ENCODE measurements around the gene TMEM132A.
A peak's percentile ranks its signal among the peaks of the same experiment; 100 is the strongest.
"Not testable (repeated sequence)": the region's sequence is repeated elsewhere in the genome, so short reads cannot be mapped to it uniquely, and the experiment has no call there.

The TMEM132A gene

DNA sequence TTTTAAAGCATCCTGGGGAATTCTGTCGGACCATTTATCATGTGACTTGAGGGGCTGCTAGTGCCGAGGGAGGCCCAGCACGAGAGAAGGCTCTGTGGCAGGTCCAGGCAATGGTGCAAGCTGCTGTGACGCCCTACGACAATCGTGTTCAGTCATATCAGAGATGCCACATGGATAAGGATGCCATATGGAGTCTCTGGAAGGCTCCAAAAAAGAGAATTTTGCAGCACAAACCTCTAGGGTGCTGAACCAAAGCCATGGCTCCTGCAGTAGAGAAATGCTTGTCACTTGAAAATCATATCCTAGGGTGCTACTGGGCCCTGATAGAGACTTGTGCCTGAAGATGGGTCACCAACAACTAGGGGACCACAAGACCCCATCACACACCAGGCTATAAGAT, 40.5 kb downstream of the TMEM132A start:
- H3K27me3 ChIP-seq (ENCODE audit: control insufficient read depth, insufficient read depth, low read length): no peaks in the 10 kb centered on the region
- no peak overlapping the region for H3K9ac ChIP-seq (ENCODE audit: low read length)
- H3K4me1 ChIP-seq (ENCODE audit: control insufficient read depth, insufficient read depth, low read length): no peaks in the 10 kb centered on the region
- no peaks in the 10 kb centered on the region for H3K36me3 ChIP-seq (ENCODE audit: control insufficient read depth, insufficient read depth, low read length)
- no peaks in the 10 kb centered on the region for H3K9me3 ChIP-seq (ENCODE audit: control insufficient read depth, low read length)
- no peak overlapping the region for H3K4me3 ChIP-seq (ENCODE audit: low read length)

GRCh38 chr11:60966890-60967289, 42.6 kb downstream of the TMEM132A start:
- H3K4me3 ChIP-seq (ENCODE audit: low read length): no peak overlapping the region
- H3K36me3 ChIP-seq (ENCODE audit: control insufficient read depth, insufficient read depth, low read length): no peaks in the 10 kb centered on the region
- H3K4me1 ChIP-seq (ENCODE audit: control insufficient read depth, insufficient read depth, low read length): peaks cover 8% of the 10 kb centered on the region
- no peak overlapping the region for H3K9ac ChIP-seq (ENCODE audit: low read length)
- H3K9me3 ChIP-seq (ENCODE audit: control insufficient read depth, low read length): no peaks in the 10 kb centered on the region
- no peaks in the 10 kb centered on the region for H3K27me3 ChIP-seq (ENCODE audit: control insufficient read depth, insufficient read depth, low read length)

DNA sequence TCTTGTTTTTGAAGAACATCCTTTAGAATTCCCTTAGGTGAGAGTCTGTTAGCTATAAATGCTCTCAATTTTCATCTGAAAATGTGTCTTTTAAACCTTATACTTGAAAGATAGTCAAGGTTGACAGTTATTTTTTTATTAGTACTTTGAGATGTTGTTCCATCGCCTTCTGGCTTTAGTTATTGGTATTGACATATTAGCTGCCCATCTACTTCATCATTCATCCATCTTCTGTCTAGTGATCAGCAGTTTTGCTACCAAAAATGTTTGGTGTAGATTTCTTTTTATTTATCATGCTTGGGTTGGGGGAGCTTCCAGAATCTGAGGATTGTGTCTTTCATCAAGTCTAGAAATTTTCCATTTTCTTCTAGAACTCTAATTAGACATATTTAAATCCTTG, 44.0 kb downstream of the TMEM132A start:
- no peaks in the 10 kb centered on the region for H3K27me3 ChIP-seq (ENCODE audit: control insufficient read depth, insufficient read depth, low read length)
- peaks cover 8% of the 10 kb centered on the region for H3K4me1 ChIP-seq (ENCODE audit: control insufficient read depth, insufficient read depth, low read length)
- no peak overlapping the region for H3K4me3 ChIP-seq (ENCODE audit: low read length)
- H3K36me3 ChIP-seq (ENCODE audit: control insufficient read depth, insufficient read depth, low read length): no peaks in the 10 kb centered on the region
- H3K9me3 ChIP-seq (ENCODE audit: control insufficient read depth, low read length): no peaks in the 10 kb centered on the region
- H3K9ac ChIP-seq (ENCODE audit: low read length): no peak overlapping the region

- H3K27me3 ChIP-seq (ENCODE audit: control insufficient read depth, insufficient read depth, low read length): no peaks in the 10 kb centered on the region
- H3K9ac ChIP-seq (ENCODE audit: low read length): no peak overlapping the region
- no peak overlapping the region for H3K4me3 ChIP-seq (ENCODE audit: low read length)
- H3K9me3 ChIP-seq (ENCODE audit: control insufficient read depth, low read length): no peaks in the 10 kb centered on the region
- H3K36me3 ChIP-seq (ENCODE audit: control insufficient read depth, insufficient read depth, low read length): no peaks in the 10 kb centered on the region
- H3K4me1 ChIP-seq (ENCODE audit: control insufficient read depth, insufficient read depth, low read length): peaks cover 8% of the 10 kb centered on the region
Measured at GRCh38 chr11:60970369-60970774, 46.1 kb downstream of the TMEM132A start.

GRCh38 chr11:60970890-60971289, 46.6 kb downstream of the TMEM132A start:
- Histone ChIP-seq H3K9me3 (ENCODE audit: control insufficient read depth, low read length) (no peaks in the 10 kb centered on the region), H3K27me3 (ENCODE audit: control insufficient read depth, insufficient read depth, low read length) (no peaks in the 10 kb centered on the region), H3K4me3 (ENCODE audit: low read length) (no peak overlapping the region), H3K36me3 (ENCODE audit: control insufficient read depth, insufficient read depth, low read length) (no peaks in the 10 kb centered on the region), H3K4me1 (ENCODE audit: control insufficient read depth, insufficient read depth, low read length) (peaks cover 8% of the 10 kb centered on the region), H3K9ac (ENCODE audit: low read length) (no peak overlapping the region)

- H3K4me3 ChIP-seq (ENCODE audit: low read length): no peak within 1 kb of the TSS
- H3K4me1 ChIP-seq (ENCODE audit: control insufficient read depth, insufficient read depth, low read length): peaks cover 8% of the 10 kb centered on the region
- H3K36me3 ChIP-seq (ENCODE audit: control insufficient read depth, insufficient read depth, low read length): no peaks in the 10 kb centered on the region
- H3K27me3 ChIP-seq (ENCODE audit: control insufficient read depth, insufficient read depth, low read length): no peaks in the 10 kb centered on the region
- no peaks in the 10 kb centered on the region for H3K9me3 ChIP-seq (ENCODE audit: control insufficient read depth, low read length)
- peak within 1 kb of the TSS; percentile 18 for H3K9ac ChIP-seq (ENCODE audit: low read length)
Measured at GRCh38 chr11:60971520-60971919, 47.3 kb downstream of the TMEM132A start, which contains the start of gene CD6. Gene CD6 (plus strand): TSS chr11:60971680. CDS start chr11:60971866, 186 bp downstream.

GRCh38 chr11:60972182-60973030, 48.1 kb downstream of the TMEM132A start:
- H3K27me3 ChIP-seq (ENCODE audit: control insufficient read depth, insufficient read depth, low read length): no peaks in the 10 kb centered on the region
- no peak overlapping the region for H3K4me3 ChIP-seq (ENCODE audit: low read length)
- H3K9ac ChIP-seq (ENCODE audit: low read length): peak overlapping the region; percentile 18
- H3K9me3 ChIP-seq (ENCODE audit: control insufficient read depth, low read length): no peaks in the 10 kb centered on the region
- H3K4me1 ChIP-seq (ENCODE audit: control insufficient read depth, insufficient read depth, low read length): peaks cover 8% of the 10 kb centered on the region
- no peaks in the 10 kb centered on the region for H3K36me3 ChIP-seq (ENCODE audit: control insufficient read depth, insufficient read depth, low read length)

- Histone ChIP-seq H3K4me3 (ENCODE audit: low read length) (no peak overlapping the region), H3K36me3 (ENCODE audit: control insufficient read depth, insufficient read depth, low read length) (no peaks in the 10 kb centered on the region), H3K9me3 (ENCODE audit: control insufficient read depth, low read length) (no peaks in the 10 kb centered on the region), H3K9ac (ENCODE audit: low read length) (no peak overlapping the region), H3K4me1 (ENCODE audit: control insufficient read depth, insufficient read depth, low read length) (peaks cover 11% of the 10 kb centered on the region), H3K27me3 (ENCODE audit: control insufficient read depth, insufficient read depth, low read length) (no peaks in the 10 kb centered on the region)
Measured at GRCh38 chr11:60973699-60974098, 49.4 kb downstream of the TMEM132A start.

GRCh38 chr11:60974316-60974715, 50.1 kb downstream of the TMEM132A start:
- peaks cover 11% of the 10 kb centered on the region for H3K4me1 ChIP-seq (ENCODE audit: control insufficient read depth, insufficient read depth, low read length)
- H3K36me3 ChIP-seq (ENCODE audit: control insufficient read depth, insufficient read depth, low read length); H3K4me3 ChIP-seq (ENCODE audit: low read length); H3K9me3 ChIP-seq (ENCODE audit: control insufficient read depth, low read length); H3K9ac ChIP-seq (ENCODE audit: low read length); H3K27me3 ChIP-seq (ENCODE audit: control insufficient read depth, insufficient read depth, low read length): not testable (repeated sequence)

DNA sequence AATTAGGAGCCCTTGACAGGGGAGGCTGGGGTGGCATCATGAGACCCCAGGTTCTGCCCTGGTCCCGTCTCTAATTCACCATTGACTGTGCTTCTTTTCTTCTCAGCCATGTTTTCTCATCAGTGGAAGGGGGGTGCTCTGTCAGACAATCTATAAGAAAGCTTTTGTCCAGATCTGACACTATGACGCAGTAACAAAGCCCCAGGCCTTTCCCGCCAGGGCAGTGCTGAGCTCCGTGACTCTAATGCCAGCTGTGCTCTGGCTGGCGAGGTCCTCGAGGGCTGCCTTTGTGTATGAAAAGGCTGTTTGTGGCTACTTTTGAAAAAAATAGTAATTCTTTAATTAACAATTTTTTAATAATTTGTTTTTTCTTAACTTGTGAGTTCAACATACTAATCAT, 50.5 kb downstream of the TMEM132A start:
- H3K4me3 ChIP-seq (ENCODE audit: low read length): no peak overlapping the region
- H3K9me3 ChIP-seq (ENCODE audit: control insufficient read depth, low read length): no peaks in the 10 kb centered on the region
- H3K36me3 ChIP-seq (ENCODE audit: control insufficient read depth, insufficient read depth, low read length): no peaks in the 10 kb centered on the region
- H3K27me3 ChIP-seq (ENCODE audit: control insufficient read depth, insufficient read depth, low read length): no peaks in the 10 kb centered on the region
- peaks cover 11% of the 10 kb centered on the region for H3K4me1 ChIP-seq (ENCODE audit: control insufficient read depth, insufficient read depth, low read length)
- no peak overlapping the region for H3K9ac ChIP-seq (ENCODE audit: low read length)

DNA sequence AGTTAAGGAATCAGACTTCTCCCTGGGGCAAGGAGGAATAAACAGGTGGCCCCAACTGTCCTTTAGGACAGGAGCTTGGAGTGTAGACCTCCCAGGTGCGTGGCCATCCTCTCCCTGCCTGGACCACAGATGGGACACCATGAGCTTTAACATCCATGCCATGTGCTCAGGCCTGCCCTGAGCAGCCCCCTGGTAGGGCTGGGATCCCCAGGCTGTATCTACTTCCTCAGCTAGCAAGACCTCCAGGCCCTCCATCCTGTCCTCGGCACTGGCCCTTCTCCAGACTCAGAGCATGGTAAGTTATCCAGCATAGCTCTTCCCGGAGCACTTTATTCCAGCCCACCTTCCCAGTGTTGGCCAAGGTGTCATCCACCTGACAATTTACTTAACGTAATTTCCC, 53.0 kb downstream of the TMEM132A start:
- no peaks in the 10 kb centered on the region for H3K9me3 ChIP-seq (ENCODE audit: control insufficient read depth, low read length)
- H3K4me1 ChIP-seq (ENCODE audit: control insufficient read depth, insufficient read depth, low read length): peaks cover 4% of the 10 kb centered on the region
- H3K4me3 ChIP-seq (ENCODE audit: low read length): no peak overlapping the region
- no peak overlapping the region for H3K9ac ChIP-seq (ENCODE audit: low read length)
- H3K27me3 ChIP-seq (ENCODE audit: control insufficient read depth, insufficient read depth, low read length): no peaks in the 10 kb centered on the region
- H3K36me3 ChIP-seq (ENCODE audit: control insufficient read depth, insufficient read depth, low read length): no peaks in the 10 kb centered on the region

DNA sequence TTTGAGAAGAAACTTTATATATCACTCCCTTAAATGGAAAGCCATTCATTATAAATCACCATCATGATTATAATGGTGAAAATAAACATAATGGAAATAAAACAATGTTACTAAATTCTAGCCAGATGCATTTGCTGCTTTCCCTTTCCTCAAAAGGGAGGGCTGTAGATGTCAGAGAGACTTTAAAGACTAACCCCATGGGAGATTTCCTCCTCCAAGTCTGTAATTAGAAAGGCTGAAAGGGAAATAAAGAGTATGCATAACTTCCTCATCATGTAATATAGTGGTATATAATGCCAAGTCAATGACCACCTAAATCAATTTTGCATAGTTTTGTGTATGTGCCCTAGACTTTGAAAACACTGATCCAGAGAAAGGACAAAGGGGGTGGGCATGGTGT, 53.6 kb downstream of the TMEM132A start:
- H3K9me3 ChIP-seq (ENCODE audit: control insufficient read depth, low read length): no peaks in the 10 kb centered on the region
- H3K36me3 ChIP-seq (ENCODE audit: control insufficient read depth, insufficient read depth, low read length): no peaks in the 10 kb centered on the region
- no peak overlapping the region for H3K4me3 ChIP-seq (ENCODE audit: low read length)
- no peaks in the 10 kb centered on the region for H3K27me3 ChIP-seq (ENCODE audit: control insufficient read depth, insufficient read depth, low read length)
- H3K4me1 ChIP-seq (ENCODE audit: control insufficient read depth, insufficient read depth, low read length): peaks cover 4% of the 10 kb centered on the region
- H3K9ac ChIP-seq (ENCODE audit: low read length): no peak overlapping the region

Data from mucosa of stomach (tissue), 1 donor.